B cell (primary cell): Measurements from ENCODE around the gene ARHGAP31.

Source experiments
- EZH2 ChIP-seq: IDR thresholded peaks from 2 replicates; pipeline ENCODE4 v1.6.1; 2012; ENCODE audit warnings: borderline replicate concordance, low read depth, mild to moderate bottlenecking, moderate library complexity, low read length; ENCODE audit not compliant: insufficient read depth, poor library complexity, severe bottlenecking
- TF ChIP-seq, protein P1 (sequence below): fragments of 200-600 bp; IDR thresholded peaks from one replicate; pipeline ENCODE4 v1.8.0; 2022; ENCODE audit warnings: antibody characterized with exemption, mild to moderate bottlenecking

DNA sequence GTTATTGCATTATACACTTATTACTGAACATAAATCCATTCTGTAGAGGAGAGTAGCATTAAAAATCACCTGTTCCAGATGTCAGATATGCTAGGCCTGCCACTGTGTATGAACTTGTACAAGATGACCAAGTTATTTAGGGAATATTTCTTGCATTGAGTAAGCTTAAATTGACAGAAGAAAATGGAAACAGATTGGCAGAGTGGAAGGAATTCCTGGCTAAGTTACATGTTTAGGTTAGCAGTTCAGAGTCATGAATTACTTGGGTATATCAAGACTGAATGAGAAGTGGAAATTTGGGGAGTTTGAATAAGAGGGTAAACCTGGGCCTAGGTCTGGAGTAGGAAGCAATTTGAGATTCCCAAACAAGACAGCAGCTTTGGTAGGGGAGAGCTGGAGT, 44.6 kb downstream of the ARHGAP31 start:
- TF ChIP-seq, protein P1, sequence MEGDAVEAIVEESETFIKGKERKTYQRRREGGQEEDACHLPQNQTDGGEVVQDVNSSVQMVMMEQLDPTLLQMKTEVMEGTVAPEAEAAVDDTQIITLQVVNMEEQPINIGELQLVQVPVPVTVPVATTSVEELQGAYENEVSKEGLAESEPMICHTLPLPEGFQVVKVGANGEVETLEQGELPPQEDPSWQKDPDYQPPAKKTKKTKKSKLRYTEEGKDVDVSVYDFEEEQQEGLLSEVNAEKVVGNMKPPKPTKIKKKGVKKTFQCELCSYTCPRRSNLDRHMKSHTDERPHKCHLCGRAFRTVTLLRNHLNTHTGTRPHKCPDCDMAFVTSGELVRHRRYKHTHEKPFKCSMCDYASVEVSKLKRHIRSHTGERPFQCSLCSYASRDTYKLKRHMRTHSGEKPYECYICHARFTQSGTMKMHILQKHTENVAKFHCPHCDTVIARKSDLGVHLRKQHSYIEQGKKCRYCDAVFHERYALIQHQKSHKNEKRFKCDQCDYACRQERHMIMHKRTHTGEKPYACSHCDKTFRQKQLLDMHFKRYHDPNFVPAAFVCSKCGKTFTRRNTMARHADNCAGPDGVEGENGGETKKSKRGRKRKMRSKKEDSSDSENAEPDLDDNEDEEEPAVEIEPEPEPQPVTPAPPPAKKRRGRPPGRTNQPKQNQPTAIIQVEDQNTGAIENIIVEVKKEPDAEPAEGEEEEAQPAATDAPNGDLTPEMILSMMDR: no peak
- no peak for TF ChIP-seq EZH2
